Measurements from ENCODE around the gene ADARB2.
"Not testable (repeated sequence)": the region's sequence is repeated elsewhere in the genome, so short reads cannot be mapped to it uniquely, and the experiment has no call there.

The ADARB2 gene

GRCh38 chr10:1232164-1232911 lies 505.0 kb downstream of the ADARB2 start:
- DNase-seq = no peak

- DNase-seq = no peak
Observed at GRCh38 chr10:1230592-1231275, 506.6 kb downstream of the ADARB2 start.

DNA sequence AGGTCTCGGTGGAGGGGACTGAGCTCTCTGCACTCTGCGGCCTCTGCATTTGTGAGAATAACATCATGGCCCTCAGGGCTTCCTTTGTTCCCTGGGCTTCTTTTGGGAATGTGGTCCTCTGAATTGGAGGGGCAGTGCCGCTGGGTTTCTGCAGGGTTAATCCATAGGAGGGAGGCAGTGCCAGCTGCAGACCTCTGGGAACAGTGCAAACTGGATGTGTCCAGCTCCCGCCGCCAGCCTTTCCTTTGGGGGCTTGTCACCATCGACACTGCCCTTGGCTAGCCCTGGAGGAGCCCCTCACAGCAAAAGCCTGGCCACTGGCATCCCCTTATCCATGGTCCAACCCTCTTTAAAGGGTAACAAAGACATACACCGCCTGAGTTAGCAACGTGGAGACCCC lies 507.2 kb downstream of the ADARB2 start:
- no peak for DNase-seq

DNA sequence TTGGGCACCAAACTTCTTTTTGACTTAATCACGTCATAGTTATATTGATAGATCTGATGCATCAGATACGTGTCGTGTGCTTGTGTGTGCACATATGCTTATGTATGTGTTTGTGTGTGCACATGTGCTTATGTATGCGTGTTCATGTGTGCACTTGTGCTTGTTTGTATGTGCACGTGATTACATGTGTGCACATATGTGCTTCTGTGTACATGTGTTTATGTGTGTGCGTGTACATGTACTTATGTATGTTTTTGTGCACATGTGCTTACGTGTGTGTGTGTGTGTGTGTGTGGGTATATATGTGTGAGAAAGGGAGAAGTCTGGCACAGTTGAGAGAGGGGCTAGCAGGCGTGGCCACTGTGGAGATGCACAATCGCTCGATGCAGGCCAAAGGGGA lies 507.8 kb downstream of the ADARB2 start:
- DNase-seq = no peak

DNA sequence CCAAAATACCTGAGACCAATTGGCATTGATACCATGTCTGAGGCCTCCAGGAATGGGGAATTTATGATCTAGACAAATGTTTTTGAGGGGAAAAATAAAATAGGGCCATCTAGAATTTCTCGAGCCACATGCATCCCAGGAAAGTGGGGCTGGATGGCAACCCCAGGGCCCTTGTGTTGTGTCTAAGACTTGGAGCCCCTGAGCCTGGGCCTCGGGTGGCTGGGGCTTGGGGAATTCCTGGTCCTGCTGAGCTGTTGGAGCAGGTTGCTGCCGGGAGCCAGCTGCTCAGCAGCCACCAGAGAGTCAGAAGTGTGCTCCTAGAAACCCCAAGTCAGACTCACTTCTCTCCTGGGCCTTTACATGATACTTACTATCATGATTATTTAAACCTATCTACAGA lies 508.2 kb downstream of the ADARB2 start:
- no peak for DNase-seq

GRCh38 chr10:1228467-1228975 lies 508.8 kb downstream of the ADARB2 start:
- no peak for DNase-seq

- no peak for DNase-seq
Observed at GRCh38 chr10:1227510-1228402, 509.6 kb downstream of the ADARB2 start.

DNA sequence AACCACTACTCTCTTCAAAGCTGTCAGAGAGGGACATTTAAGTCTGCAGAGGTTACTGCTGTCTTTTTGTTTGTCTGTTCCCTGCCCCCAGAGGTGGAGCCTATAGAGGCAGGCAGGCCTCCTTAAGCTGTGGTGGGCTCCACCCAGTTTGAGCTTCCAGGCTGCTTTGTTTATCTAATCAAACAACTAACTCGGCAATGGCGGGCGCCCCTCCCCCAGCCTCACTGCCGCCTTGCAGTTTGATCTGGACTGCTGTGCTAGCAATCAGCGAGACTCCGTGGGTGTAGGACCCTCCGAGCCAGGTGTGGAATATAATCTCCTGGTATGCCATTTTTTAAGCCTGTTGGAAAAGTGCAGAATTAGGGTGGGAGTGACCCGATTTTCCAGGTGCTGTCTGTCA lies 510.4 kb downstream of the ADARB2 start:
- not testable (repeated sequence) for DNase-seq

- DNase-seq = not testable (repeated sequence)
Observed at GRCh38 chr10:1219874-1220273, 517.5 kb downstream of the ADARB2 start.

DNA sequence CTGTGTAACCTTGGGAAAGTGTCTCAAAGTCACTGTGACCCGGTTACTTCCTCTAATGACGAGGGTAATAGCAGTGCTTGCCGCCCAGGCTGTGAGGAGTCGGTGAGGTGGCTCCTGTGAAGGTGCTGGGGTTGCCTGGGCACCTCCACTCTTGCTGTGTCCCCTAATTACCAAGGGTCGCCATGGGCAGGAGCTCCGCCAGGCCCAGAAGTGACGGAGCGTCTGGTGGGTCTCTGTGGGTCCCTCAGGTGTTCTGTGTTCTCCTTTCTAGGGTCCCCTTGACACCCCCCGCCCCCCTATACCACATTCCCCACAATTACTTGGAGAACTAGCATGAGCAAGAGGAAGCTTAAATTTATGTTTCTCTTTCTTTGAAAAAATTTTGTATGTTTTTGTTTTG lies 519.7 kb downstream of the ADARB2 start:
- no peak for DNase-seq

GRCh38 chr10:1217237-1217587 lies 520.1 kb downstream of the ADARB2 start:
- DNase-seq = no peak

DNA sequence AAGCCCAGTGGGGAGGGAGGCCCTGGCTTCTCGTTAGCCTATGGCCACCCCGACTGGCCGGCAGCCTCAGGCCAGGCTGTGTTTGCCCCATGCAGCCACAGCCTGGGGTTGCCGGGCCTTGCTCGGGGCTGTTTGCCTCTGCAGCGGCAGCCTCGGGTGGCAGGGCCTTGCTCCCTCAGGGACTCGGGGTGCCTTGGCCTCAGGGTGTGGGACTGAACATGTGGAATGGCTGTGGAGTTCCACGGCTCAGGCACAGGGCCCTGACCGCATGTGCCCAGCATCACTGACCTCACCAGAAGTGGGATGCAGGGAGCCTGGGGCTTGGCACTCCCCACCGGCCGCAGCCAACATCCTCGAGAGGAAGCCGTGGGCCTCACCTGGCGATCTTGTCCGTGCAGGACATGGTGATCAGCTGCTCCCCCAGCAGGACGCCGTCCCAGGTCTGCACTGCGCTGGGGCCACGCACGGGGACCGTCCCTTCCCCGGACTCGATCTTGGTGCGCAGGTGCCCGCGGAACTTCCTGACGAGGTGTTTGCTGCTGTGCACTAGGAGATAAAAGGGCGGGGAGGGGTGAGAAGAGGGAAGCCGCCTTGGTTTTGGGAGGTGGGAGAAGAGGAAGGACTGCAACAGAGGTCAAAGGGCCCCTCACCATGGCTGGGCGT lies 520.6 kb downstream of the ADARB2 start:
- no peak for DNase-seq

GRCh38 chr10:1215862-1216573 lies 521.3 kb downstream of the ADARB2 start:
- DNase-seq = no peak

DNA sequence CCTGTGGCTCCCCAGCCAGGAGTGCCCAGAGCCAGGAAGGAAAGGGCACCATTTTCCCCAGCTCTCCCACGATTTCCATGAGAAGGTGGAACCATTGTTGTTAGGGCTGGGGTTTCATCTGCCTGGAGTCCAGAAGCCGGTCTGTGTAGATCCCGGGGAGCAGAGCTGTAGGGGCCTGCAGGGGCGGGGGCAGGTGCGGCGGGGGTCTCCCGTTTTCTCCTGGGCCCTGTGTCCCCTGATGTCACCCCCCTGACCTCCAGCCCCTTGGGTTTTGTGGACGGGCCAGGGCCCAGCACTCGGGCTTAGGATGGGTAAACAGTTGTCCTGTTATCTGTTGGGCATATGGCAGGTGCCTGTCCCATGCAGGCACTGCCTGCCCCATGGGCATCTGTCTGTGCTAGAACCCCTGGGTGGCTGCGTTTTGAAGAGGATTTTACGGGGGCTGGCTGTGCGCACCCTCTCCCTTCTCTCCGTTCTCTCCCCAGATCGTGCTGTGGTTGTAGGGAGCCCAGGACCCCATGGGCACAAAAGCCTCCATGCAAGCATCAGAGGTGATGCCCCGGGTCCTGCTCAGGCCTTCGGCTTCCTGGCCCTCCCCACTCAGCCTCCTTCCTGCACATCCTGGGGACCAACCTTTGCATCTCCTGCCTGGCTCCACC lies 522.3 kb downstream of the ADARB2 start:
- no peak for DNase-seq

- no peak for DNase-seq
Observed at GRCh38 chr10:1214071-1214675, 523.2 kb downstream of the ADARB2 start.

GRCh38 chr10:1213252-1214070 lies 523.9 kb downstream of the ADARB2 start:
- DNase-seq = no peak

GRCh38 chr10:1212571-1213141 lies 524.7 kb downstream of the ADARB2 start:
- DNase-seq = no peak

GRCh38 chr10:1211844-1212570 lies 525.3 kb downstream of the ADARB2 start:
- no peak for DNase-seq

- DNase-seq = no peak
Observed at GRCh38 chr10:1210667-1211066, 526.7 kb downstream of the ADARB2 start.

Measured in NCI-H1105 treated with DMSO at 0.1 percent for 48 hours (cell line).